ENCODE results near the gene SH3BP4. TPM values are rescaled to one million over a fixed set of nuclear protein-coding genes. Genes with fewer than 3 reads are reported as not detected.

SH3BP4 gene
- total RNA-seq, 1 experiment from 2014 or later, result 93.8 TPM

GRCh38 chr2:235078914-235079472 is 127.2 kb downstream of the SH3BP4 start:
- H3K79me2 ChIP-seq (ENCODE audit: insufficient read depth, low read length), result no peaks in the 10 kb centered on the region
- H3K14ac ChIP-seq (ENCODE audit: insufficient read depth, low read length), result no peak overlapping the region
- no peak overlapping the region for H2BK120ac ChIP-seq (ENCODE audit: low read depth, low read length, poor library complexity, severe bottlenecking)
- H4K20me1 ChIP-seq (ENCODE audit: control insufficient read depth, insufficient read depth, insufficient read length), result no peaks in the 10 kb centered on the region
- no peak overlapping the region for H3K56ac ChIP-seq (ENCODE audit: insufficient read length, low read depth, low read length)
- H3K23me2 ChIP-seq (ENCODE audit: insufficient read length, low read depth, low read length, poor library complexity, severe bottlenecking), result no peaks in the 10 kb centered on the region
- no peak overlapping the region for H2BK20ac ChIP-seq (ENCODE audit: low read depth, low read length, poor library complexity, severe bottlenecking)
- no peaks in the 10 kb centered on the region for H3K79me1 ChIP-seq (ENCODE audit: insufficient read depth, low read depth, low read length, poor library complexity, severe bottlenecking)
- TF ChIP-seq, protein P1, sequence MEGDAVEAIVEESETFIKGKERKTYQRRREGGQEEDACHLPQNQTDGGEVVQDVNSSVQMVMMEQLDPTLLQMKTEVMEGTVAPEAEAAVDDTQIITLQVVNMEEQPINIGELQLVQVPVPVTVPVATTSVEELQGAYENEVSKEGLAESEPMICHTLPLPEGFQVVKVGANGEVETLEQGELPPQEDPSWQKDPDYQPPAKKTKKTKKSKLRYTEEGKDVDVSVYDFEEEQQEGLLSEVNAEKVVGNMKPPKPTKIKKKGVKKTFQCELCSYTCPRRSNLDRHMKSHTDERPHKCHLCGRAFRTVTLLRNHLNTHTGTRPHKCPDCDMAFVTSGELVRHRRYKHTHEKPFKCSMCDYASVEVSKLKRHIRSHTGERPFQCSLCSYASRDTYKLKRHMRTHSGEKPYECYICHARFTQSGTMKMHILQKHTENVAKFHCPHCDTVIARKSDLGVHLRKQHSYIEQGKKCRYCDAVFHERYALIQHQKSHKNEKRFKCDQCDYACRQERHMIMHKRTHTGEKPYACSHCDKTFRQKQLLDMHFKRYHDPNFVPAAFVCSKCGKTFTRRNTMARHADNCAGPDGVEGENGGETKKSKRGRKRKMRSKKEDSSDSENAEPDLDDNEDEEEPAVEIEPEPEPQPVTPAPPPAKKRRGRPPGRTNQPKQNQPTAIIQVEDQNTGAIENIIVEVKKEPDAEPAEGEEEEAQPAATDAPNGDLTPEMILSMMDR (conservative IDR thresholded peaks at IDR 0.05), result no peak
- peaks cover 4% of the 10 kb centered on the region; the same call in 1 of the 2 replicates for H3K4me1 ChIP-seq (ENCODE audit: insufficient read depth, low read length)
- no peak overlapping the region for H3K18ac ChIP-seq (ENCODE audit: insufficient read length, low read depth, low read length)
- H4K91ac ChIP-seq (ENCODE audit: insufficient read length, low read depth, low read length), result no peak overlapping the region
- H2BK12ac ChIP-seq (ENCODE audit: insufficient read length, low read depth, low read length), result no peak overlapping the region
- Mint-ChIP-seq H3K4me3 (no peak overlapping the region), H3K4me1 (peaks cover 0 to 3% of the 10 kb centered on the region in 2 experiments; a peak in 2 of 4 replicates), H3K36me3 (ENCODE audit: insufficient read depth in 1 of 3, low read depth in 3 of 3) (no peaks in the 10 kb centered on the region), H3K27ac (no peak overlapping the region), H3K27me3 (ENCODE audit: low read depth) (peaks cover 2% of the 10 kb centered on the region; the same call in 1 of the 2 replicates), H3K9me3 (no peaks in the 10 kb centered on the region; a peak in 1 of 5 replicates)
- H2AFZ ChIP-seq (ENCODE audit: low read length), result no peak overlapping the region
- H4K5ac ChIP-seq (ENCODE audit: insufficient read length, low read depth, low read length), result no peak overlapping the region
- H2BK5ac ChIP-seq (ENCODE audit: insufficient read length, low read length), result no peak overlapping the region
- H2BK15ac ChIP-seq (ENCODE audit: low read depth, low read length), result no peak overlapping the region
- 96% methylated on average over 3 of the region's 8 CpGs for WGBS (ENCODE audit: extremely low coverage, insufficient read length, low lambda C conversion rate)
- H4K8ac ChIP-seq (replicated peaks; ENCODE audit: insufficient read length, low read depth, low read length), result no peak overlapping the region
- no peak overlapping the region for H2AK5ac ChIP-seq (ENCODE audit: insufficient read length, low read length)
- H3K4ac ChIP-seq (ENCODE audit: low read depth, low read length), result no peak overlapping the region
- no peak overlapping the region for H3K9ac ChIP-seq (ENCODE audit: extremely low read depth, insufficient read length, low read length)
- no peak overlapping the region for H3T11ph ChIP-seq (ENCODE audit: low read length)
- H3K4me2 ChIP-seq (ENCODE audit: insufficient read depth, insufficient read length, low read length), result no peak overlapping the region
- H3K9me3 ChIP-seq (ENCODE audit: control insufficient read depth, low read depth, low read length), result no peaks in the 10 kb centered on the region
- H3K27ac ChIP-seq (ENCODE audit: insufficient read length, low read depth, low read length), result no peak overlapping the region
- no peak for DNase-seq
- no peak overlapping the region for H3K23ac ChIP-seq (ENCODE audit: insufficient read length, low read depth, low read length)
- H3K27me3 ChIP-seq (ENCODE audit: insufficient read depth, low read length), result no peaks in the 10 kb centered on the region
